NT2/D1 (cell line): ENCODE results near the gene TNFRSF14.

Experiments used
- SUZ12 ChIP-seq: IDR thresholded peaks from 2 replicates; pipeline ENCODE4 v1.6.1; 2011; ENCODE audit not compliant: insufficient read length, insufficient read depth; ENCODE audit errors: extremely low read depth
- YY1 ChIP-seq: IDR thresholded peaks from 2 replicates; pipeline ENCODE4 v1.6.1; 2011; ENCODE audit not compliant: insufficient read length, insufficient read depth

GRCh38 chr1:2601721-2602303 lies 45.6 kb downstream of the TNFRSF14 start:
- TF ChIP-seq YY1 (no peak), SUZ12 (no peak)
